Stimulated activated naive CD8-positive, alpha-beta T cell treated with anti-CD3 and anti-CD28 coated beads, Interleukin-15, Interleukin-2, amounts not matched to agents 100 ng/mL and 50 ng/mL, for 24 hours (primary cell): ENCODE results near the gene DRC1.

Experiments used
- H3K27ac Mint-ChIP-seq: one replicate; pipeline ENCODE4 v1.8.0; 2021; ENCODE audit warnings: mild to moderate bottlenecking, mixed read lengths
- H3K27me3 Mint-ChIP-seq: one replicate; pipeline ENCODE4 v1.8.0; 2021; ENCODE audit warnings: mixed read lengths
- H3K36me3 Mint-ChIP-seq: one replicate; pipeline ENCODE4 v1.8.0; 2021; ENCODE audit warnings: low read depth, mixed read lengths
- H3K4me1 Mint-ChIP-seq: one replicate; pipeline ENCODE4 v1.8.0; 2021; ENCODE audit warnings: low read depth, mixed read lengths
- H3K4me3 Mint-ChIP-seq: one replicate; pipeline ENCODE4 v1.8.0; 2021; ENCODE audit warnings: mild to moderate bottlenecking, mixed read lengths
- H3K9me3 Mint-ChIP-seq: one replicate; pipeline ENCODE4 v1.8.0; 2021; ENCODE audit warnings: mixed read lengths

DRC1 gene

GRCh38 chr2:26471289-26471688, 69.6 kb downstream of the DRC1 start:
- H3K9me3 Mint-ChIP-seq: peaks cover 3% of the 10 kb centered on the region
- no peaks in the 10 kb centered on the region for H3K27me3 Mint-ChIP-seq
- no peak overlapping the region for H3K27ac Mint-ChIP-seq
- H3K4me3 Mint-ChIP-seq: no peak overlapping the region
- H3K4me1 Mint-ChIP-seq: no peaks in the 10 kb centered on the region
- H3K36me3 Mint-ChIP-seq: no peaks in the 10 kb centered on the region

DNA sequence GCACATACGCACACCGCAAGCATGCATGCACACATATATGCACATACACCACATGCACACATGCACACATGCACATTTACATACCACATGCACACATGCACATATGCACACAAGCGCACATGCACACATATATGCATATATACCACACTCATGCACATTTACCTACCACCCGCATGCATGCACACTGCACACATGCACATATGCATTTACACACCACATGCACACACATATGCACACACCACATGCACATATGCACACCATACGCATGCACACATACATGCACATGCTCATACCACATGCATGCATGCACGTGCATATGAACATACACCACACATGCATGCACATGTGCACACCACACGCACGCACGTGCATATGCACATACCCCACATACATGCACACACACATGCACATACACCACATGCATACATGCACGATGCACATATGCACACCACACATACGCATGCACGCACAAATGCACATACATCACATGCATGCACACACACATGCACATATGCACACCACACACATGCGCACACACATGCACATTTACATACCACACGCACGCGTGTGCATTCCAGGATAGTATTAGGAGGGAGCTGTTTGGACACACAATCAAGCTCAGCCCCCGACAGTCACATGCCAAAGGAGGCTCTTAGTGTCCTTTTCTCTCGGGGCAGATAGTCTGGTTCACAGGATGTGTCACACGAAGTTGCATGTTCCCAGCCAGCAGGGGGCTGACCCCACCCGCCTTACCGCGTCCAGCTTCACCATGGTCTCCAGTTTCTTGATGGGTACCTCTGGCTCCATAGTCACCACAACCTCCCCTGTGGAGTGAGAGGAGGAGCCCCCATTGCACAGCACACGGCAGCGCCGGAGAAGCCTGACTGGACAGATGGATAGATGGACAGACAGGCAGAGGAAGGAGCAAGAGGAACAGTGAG, 70.3 kb downstream of the DRC1 start:
- Mint-ChIP-seq H3K27me3 (no peaks in the 10 kb centered on the region), H3K36me3 (no peaks in the 10 kb centered on the region), H3K9me3 (peaks cover 3% of the 10 kb centered on the region), H3K4me3 (no peak overlapping the region), H3K4me1 (no peaks in the 10 kb centered on the region), H3K27ac (no peak overlapping the region)

GRCh38 chr2:26472821-26473655, 71.3 kb downstream of the DRC1 start:
- Mint-ChIP-seq H3K27ac (no peak overlapping the region), H3K36me3 (no peaks in the 10 kb centered on the region), H3K4me1 (peaks cover 4% of the 10 kb centered on the region), H3K4me3 (no peak overlapping the region), H3K27me3 (no peaks in the 10 kb centered on the region), H3K9me3 (peaks cover 3% of the 10 kb centered on the region)

GRCh38 chr2:26473796-26474195, 72.1 kb downstream of the DRC1 start:
- Mint-ChIP-seq H3K36me3 (no peaks in the 10 kb centered on the region), H3K4me3 (no peak overlapping the region), H3K4me1 (peaks cover 4% of the 10 kb centered on the region), H3K27ac (no peak overlapping the region), H3K9me3 (peaks cover 3% of the 10 kb centered on the region), H3K27me3 (no peaks in the 10 kb centered on the region)

GRCh38 chr2:26474261-26474785, 72.6 kb downstream of the DRC1 start:
- peaks cover 4% of the 10 kb centered on the region for H3K4me1 Mint-ChIP-seq
- no peaks in the 10 kb centered on the region for H3K36me3 Mint-ChIP-seq
- no peak overlapping the region for H3K4me3 Mint-ChIP-seq
- no peaks in the 10 kb centered on the region for H3K27me3 Mint-ChIP-seq
- no peak overlapping the region for H3K27ac Mint-ChIP-seq
- H3K9me3 Mint-ChIP-seq: peaks cover 3% of the 10 kb centered on the region

GRCh38 chr2:26475037-26475436, 73.3 kb downstream of the DRC1 start:
- Mint-ChIP-seq H3K27ac (no peak overlapping the region), H3K27me3 (no peaks in the 10 kb centered on the region), H3K4me1 (peaks cover 4% of the 10 kb centered on the region), H3K36me3 (no peaks in the 10 kb centered on the region), H3K9me3 (peaks cover 3% of the 10 kb centered on the region), H3K4me3 (no peak overlapping the region)

DNA sequence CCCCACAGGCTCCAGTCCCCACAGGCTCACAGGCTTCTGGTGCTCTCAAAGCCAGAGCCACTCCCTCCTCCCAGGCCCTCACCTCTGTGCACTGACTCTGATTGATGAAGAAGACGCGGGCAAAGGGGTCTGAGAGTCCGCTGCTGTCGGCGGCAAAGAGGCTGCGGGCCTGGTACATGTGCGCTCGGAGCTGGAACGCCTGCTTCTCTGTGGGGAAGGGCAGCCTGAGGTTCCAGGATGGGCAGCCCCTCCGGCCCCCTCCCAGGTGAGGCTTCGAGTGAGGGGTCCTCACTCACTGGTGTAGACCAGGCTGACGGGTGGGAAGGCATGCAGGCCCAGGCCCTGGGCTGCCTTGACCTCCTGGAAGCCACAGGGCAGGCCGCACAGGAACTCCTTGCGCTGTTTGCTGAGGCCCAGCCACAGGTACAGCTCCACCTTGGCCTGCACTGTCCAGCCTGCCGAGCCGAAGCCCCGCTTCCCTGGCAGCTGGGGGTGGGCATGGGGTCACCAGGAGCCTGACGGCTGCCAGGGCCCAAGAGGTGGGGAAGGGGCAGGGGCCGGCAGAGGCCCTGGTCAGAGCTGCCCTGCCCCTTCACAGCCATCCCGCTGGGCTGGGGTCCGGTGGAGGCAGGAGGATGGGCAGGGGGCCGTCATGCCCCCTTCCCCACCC, 74.2 kb downstream of the DRC1 start:
- no peak overlapping the region for H3K27ac Mint-ChIP-seq
- peaks cover 4% of the 10 kb centered on the region for H3K4me1 Mint-ChIP-seq
- H3K9me3 Mint-ChIP-seq: no peaks in the 10 kb centered on the region
- H3K27me3 Mint-ChIP-seq: no peaks in the 10 kb centered on the region
- no peak overlapping the region for H3K4me3 Mint-ChIP-seq
- no peaks in the 10 kb centered on the region for H3K36me3 Mint-ChIP-seq

GRCh38 chr2:26477126-26477910, 75.6 kb downstream of the DRC1 start:
- Mint-ChIP-seq H3K36me3 (no peaks in the 10 kb centered on the region), H3K9me3 (no peaks in the 10 kb centered on the region), H3K27ac (no peak overlapping the region), H3K27me3 (no peaks in the 10 kb centered on the region), H3K4me3 (peak overlapping the region; percentile 38), H3K4me1 (peaks cover 4% of the 10 kb centered on the region)

DNA sequence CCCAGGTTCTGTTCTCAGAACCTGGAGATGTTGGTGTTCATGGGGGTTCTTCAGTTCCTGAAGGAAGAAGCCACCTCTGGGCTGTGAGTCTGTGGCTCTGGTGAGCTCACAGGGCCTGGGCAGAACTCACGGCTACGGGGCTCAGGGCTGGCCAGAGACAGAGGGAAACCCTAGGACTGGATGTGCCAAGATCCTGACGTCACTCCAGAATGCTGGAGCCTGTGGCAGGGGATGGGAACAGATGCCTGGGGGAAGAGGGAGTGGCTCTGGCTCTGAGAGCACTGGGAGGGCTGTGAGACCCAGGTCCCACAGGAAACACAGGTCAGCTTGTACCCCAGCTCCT, 76.2 kb downstream of the DRC1 start, which contains the start of gene OTOF:
Gene OTOF, minus strand, starts transcription at position 214 of the 343 bp plus-strand sequence.
- peak within 1 kb of the TSS; percentile 38 for H3K4me3 Mint-ChIP-seq
- H3K27ac Mint-ChIP-seq: no peak within 1 kb of the TSS
- peaks cover 4% of the 10 kb centered on the region for H3K4me1 Mint-ChIP-seq
- no peaks in the 10 kb centered on the region for H3K27me3 Mint-ChIP-seq
- no peaks in the 10 kb centered on the region for H3K9me3 Mint-ChIP-seq
- no peaks in the 10 kb centered on the region for H3K36me3 Mint-ChIP-seq

DNA sequence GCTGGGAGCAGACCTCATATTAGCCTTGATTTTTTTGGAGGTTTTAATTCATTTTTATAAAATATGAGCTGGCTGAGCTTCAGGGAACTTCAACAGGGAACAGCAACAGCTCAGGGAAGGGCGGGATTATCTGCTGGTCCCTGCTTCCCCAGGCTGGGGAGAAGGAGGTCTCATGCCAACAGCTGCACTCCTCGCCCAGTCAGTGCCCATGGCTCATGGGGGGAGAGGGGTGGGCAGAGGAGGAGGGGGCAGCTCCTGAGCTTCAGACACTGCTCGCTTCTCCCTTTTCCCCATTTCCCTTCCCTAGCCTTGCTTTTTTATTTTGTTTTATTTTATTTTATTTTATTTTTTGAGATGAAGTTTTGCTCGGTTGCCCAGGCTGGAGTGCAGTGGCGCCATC, 76.6 kb downstream of the DRC1 start:
- no peak overlapping the region for H3K27ac Mint-ChIP-seq
- H3K4me3 Mint-ChIP-seq: no peak overlapping the region
- no peaks in the 10 kb centered on the region for H3K9me3 Mint-ChIP-seq
- H3K4me1 Mint-ChIP-seq: peaks cover 4% of the 10 kb centered on the region
- no peaks in the 10 kb centered on the region for H3K36me3 Mint-ChIP-seq
- H3K27me3 Mint-ChIP-seq: no peaks in the 10 kb centered on the region

DNA sequence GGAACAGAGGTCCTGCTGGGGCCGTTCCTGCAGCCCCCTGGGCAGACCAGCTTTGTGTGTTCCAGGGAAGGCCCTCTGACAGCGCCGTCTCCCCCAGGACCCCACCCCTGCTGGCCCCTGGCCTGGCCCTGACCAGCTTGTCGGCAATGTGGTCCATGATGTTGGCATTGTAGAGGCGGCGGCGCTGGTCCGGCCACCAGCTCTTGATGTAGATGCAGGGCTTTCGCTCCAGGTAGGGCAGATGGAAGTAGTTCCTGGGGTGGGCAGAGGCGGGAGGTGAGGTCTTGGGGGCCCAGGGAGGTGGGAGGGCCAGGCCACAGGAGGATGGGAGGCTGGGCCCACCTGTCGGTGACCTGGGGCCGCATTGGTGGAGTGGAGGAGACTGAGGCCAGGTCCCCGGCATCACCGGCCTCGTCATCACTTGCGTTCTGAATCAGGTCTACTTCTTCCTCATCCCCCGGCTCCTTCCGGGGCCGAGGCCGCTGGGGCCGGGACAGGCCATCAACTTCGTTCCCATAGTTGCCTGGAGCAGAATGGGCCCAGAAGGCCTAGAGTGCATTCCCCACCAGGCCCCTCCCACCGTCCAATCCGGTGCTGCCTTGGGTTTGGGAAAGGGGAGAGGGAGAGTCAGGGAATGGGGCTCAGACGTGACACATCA, 77.5 kb downstream of the DRC1 start:
- H3K27me3 Mint-ChIP-seq: no peaks in the 10 kb centered on the region
- H3K36me3 Mint-ChIP-seq: no peaks in the 10 kb centered on the region
- H3K27ac Mint-ChIP-seq: no peak overlapping the region
- H3K4me1 Mint-ChIP-seq: peaks cover 4% of the 10 kb centered on the region
- H3K9me3 Mint-ChIP-seq: no peaks in the 10 kb centered on the region
- H3K4me3 Mint-ChIP-seq: no peak overlapping the region

DNA sequence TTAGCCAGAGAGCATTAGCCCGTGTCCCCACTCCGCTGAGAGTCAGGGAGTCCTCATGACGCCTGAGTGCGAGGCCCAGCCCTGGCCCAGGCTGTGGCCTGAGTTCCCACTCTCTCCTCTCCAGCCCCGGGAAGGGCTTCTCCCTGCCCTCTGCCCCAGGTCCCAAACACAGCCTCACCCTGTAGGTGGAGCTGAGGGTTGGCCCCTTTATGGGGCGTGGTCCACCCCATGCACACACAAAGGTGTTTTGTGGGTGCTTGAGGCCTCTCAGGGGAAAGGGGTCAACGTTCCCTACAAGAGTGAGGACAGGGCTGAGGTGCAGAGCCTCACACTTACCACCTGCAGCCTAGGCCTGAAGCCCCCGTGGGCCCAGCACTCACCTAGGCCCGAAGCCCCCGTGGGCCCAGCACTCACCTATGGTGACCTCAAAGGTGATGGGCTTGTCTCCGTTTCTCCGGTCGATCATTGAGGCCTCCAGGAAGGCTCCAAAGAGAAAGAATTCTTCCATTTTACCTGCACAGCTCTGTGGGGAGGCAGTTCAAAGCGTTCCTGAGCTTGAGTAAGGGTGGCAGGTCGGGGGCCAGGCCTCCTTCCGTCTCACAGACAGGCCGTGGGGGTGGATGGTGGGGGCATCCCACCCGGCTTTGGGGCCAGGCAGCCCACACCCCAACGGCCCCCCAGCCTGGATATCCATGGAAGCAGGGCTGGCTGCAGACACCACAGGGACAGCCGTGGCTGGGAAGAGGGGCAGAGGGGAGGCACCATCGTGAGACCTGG, 78.3 kb downstream of the DRC1 start:
- peaks cover 4% of the 10 kb centered on the region for H3K4me1 Mint-ChIP-seq
- H3K9me3 Mint-ChIP-seq: no peaks in the 10 kb centered on the region
- H3K4me3 Mint-ChIP-seq: no peak overlapping the region
- H3K36me3 Mint-ChIP-seq: no peaks in the 10 kb centered on the region
- no peaks in the 10 kb centered on the region for H3K27me3 Mint-ChIP-seq
- no peak overlapping the region for H3K27ac Mint-ChIP-seq
